ENCODE results near the gene CYGB. TPM values are rescaled to one million over a fixed set of nuclear protein-coding genes. Genes with fewer than 3 reads are reported as not detected.
A peak's percentile ranks its signal among the peaks of the same experiment; 100 is the strongest.

The CYGB gene
- total and polyA plus RNA-seq, 2 of the 13 experiments (the other 11 are each of a cell fraction or from before 2014, with no cell fraction given), result 18.9 to 27.1 TPM

GRCh38 chr17:76534831-76535732, 2.4 kb downstream of the CYGB start (continued):
- TF ChIP-seq DZIP1 (CRISPR knock-in tag; IDR thresholded peaks at IDR 0.05) (no peak), AKAP8 (CRISPR knock-in tag; IDR thresholded peaks at IDR 0.05) (peak; percentile 69; the same call in 1 of the 2 replicates), CERS6 (CRISPR knock-in tag; IDR thresholded peaks at IDR 0.05) (no peak), ISX (CRISPR knock-in tag; conservative IDR thresholded peaks at IDR 0.05) (no peak), ZNF512 (CRISPR knock-in tag; IDR thresholded peaks at IDR 0.05) (no peak), MED8 (CRISPR knock-in tag; IDR thresholded peaks at IDR 0.05; ENCODE audit: insufficient replicate concordance) (peak; percentile 25), ZFP36 (IDR thresholded peaks at IDR 0.05; ENCODE audit: borderline replicate concordance, low read depth, low read length, partially characterized antibody) (no peak), CCDC6 (CRISPR knock-in tag; IDR thresholded peaks at IDR 0.05) (no peak), ZNF510 (CRISPR knock-in tag; IDR thresholded peaks at IDR 0.05; ENCODE audit: low read depth) (no peak), REL (CRISPR knock-in tag; conservative IDR thresholded peaks at IDR 0.05) (no peak), ZNF318 (CRISPR knock-in tag; IDR thresholded peaks at IDR 0.05) (no peak), ZNF891 (CRISPR knock-in tag; IDR thresholded peaks at IDR 0.05) (no peak), EZH2 (conservative IDR thresholded peaks at IDR 0.05; ENCODE audit: low read depth, low read length) (no peak), ZMAT5 (CRISPR knock-in tag; IDR thresholded peaks at IDR 0.05; ENCODE audit: borderline replicate concordance, low read depth) (no peak)
